MM.1S (cell line): Measurements from ENCODE around the gene HECW1.

Experiments
- CTCF ChIP-seq: fragments of 300-600 bp; sonication (generic); IDR thresholded peaks from 2 replicates; pipeline ENCODE4 v1.5.1; 2016; ENCODE audit warnings: antibody characterized with exemption, low read length, mixed read lengths
- EZH2 ChIP-seq: fragments of 300-600 bp; sonication (generic); optimal IDR thresholded peaks from 2 replicates; pipeline ENCODE3; 2017; ENCODE audit warnings: low read depth, mild to moderate bottlenecking, antibody characterized with exemption, low read length, mixed read lengths
- EZH2phosphoT487 ChIP-seq: fragments of 300-600 bp; sonication (generic); IDR thresholded peaks from 2 replicates; pipeline ENCODE4 v1.6.1; 2018; ENCODE audit warnings: antibody characterized with exemption, low read length

GRCh38 chr7:43318188-43318770, 205.8 kb downstream of the HECW1 start:
- TF ChIP-seq CTCF: no peak
- no peak for TF ChIP-seq EZH2
- no peak for TF ChIP-seq EZH2phosphoT487
